ENCODE data around the gene IL5. TPM values are rescaled to one million over a fixed set of nuclear protein-coding genes. Genes with fewer than 3 reads are reported as not detected.

Gene IL5
- total and polyA plus RNA-seq, 2 donors (not counting 3 experiments of a cell fraction or from before 2014, with no cell fraction given) = not detected

GRCh38 chr5:132557478-132558172 is 14.3 kb upstream of the IL5 start:
- BruUV-seq (replicated peaks) = no TSS peak
- Histone ChIP-seq H2AFZ (ENCODE audit: low read depth, low read length) (peak overlapping the region; percentile 99), H3K4me3 (replicated peaks in 1 of 3; ENCODE audit: insufficient read depth in 1 of 3, low read depth in 1 of 3, low read length in 3 of 3) (peak overlapping the region; percentile 63 to 90 (median 64)), H3K36me3 (ENCODE audit: control insufficient read depth in 2 of 2, extremely low read depth in 1 of 2, insufficient read depth in 2 of 2, low read length in 2 of 2) (peaks cover 0 to 4% of the 10 kb centered on the region in 2 experiments), H3K4me1 (ENCODE audit: control insufficient read depth, extremely low read depth, insufficient read depth, low read length) (peaks cover 15% of the 10 kb centered on the region), H3K9me1 (replicated peaks; ENCODE audit: control insufficient read depth, extremely low read depth, insufficient read depth, low read length) (no peaks in the 10 kb centered on the region), H3K27ac (ENCODE audit: insufficient read depth, low read depth, low read length) (peak overlapping the region; percentile 69), H3K27me3 (ENCODE audit: control insufficient read depth in 2 of 2, insufficient read depth in 2 of 2, low read length in 2 of 2) (no peaks in the 10 kb centered on the region), H3K79me2 (ENCODE audit: control insufficient read depth, insufficient read depth, low read length) (peaks cover 4% of the 10 kb centered on the region), H4K20me1 (replicated peaks; ENCODE audit: control insufficient read depth, extremely low read depth, insufficient read depth, low read length) (no peaks in the 10 kb centered on the region), H3K9me3 (replicated peaks; ENCODE audit: control insufficient read depth, insufficient read depth, low read length) (no peaks in the 10 kb centered on the region), H3K9ac (replicated peaks; ENCODE audit: extremely low read depth, insufficient read depth, low read length) (peak overlapping the region; percentile 89), H3K4me2 (ENCODE audit: insufficient read depth, low read length) (peak overlapping the region; percentile 93)
- dilution Hi-C loops (cut with MboI; ENCODE audit: extremely low pct_ligation_motif_present, low sequenced_read_pairs) (no loop called here), intact Hi-C loops (cut with micrococcal nuclease) (no loop called here)
- DNase-seq (ENCODE audit: low read depth, low spot score) (peak; percentile 48), FAIRE-seq (peak; percentile 77)
- POLR2A ChIA-PET = no interaction called here
- TF ChIP-seq EZH2 (IDR thresholded peaks at IDR 0.05; ENCODE audit: borderline replicate concordance, low read depth, low read length, severe bottlenecking) (no peak), MYC (IDR thresholded peaks at IDR 0.05; ENCODE audit: low read depth, low read length) (no peak), GATA2 (IDR thresholded peaks at IDR 0.05; ENCODE audit: insufficient read depth, insufficient read length, low read depth, low read length) (no peak), POLR2AphosphoS5 (IDR thresholded peaks at IDR 0.05; ENCODE audit: insufficient read depth, low read depth, low read length) (no peak), POLR2A (IDR thresholded peaks at IDR 0.05; ENCODE audit: low read depth, low read length) (no peak), JUN (IDR thresholded peaks at IDR 0.05; ENCODE audit: borderline replicate concordance, insufficient read depth, insufficient read length, low read depth) (no peak), MAX (IDR thresholded peaks at IDR 0.05; ENCODE audit: insufficient read depth, insufficient read length) (no peak), FOS (IDR thresholded peaks at IDR 0.05; ENCODE audit: borderline replicate concordance, insufficient read depth, low read length) (no peak)
- TF ChIP-seq, protein P1, sequence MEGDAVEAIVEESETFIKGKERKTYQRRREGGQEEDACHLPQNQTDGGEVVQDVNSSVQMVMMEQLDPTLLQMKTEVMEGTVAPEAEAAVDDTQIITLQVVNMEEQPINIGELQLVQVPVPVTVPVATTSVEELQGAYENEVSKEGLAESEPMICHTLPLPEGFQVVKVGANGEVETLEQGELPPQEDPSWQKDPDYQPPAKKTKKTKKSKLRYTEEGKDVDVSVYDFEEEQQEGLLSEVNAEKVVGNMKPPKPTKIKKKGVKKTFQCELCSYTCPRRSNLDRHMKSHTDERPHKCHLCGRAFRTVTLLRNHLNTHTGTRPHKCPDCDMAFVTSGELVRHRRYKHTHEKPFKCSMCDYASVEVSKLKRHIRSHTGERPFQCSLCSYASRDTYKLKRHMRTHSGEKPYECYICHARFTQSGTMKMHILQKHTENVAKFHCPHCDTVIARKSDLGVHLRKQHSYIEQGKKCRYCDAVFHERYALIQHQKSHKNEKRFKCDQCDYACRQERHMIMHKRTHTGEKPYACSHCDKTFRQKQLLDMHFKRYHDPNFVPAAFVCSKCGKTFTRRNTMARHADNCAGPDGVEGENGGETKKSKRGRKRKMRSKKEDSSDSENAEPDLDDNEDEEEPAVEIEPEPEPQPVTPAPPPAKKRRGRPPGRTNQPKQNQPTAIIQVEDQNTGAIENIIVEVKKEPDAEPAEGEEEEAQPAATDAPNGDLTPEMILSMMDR (IDR thresholded peaks at IDR 0.05; ENCODE audit: extremely low read depth in 1 of 2, insufficient read depth in 1 of 2, low read depth in 1 of 2, low read length in 2 of 2) = no peak
- CTCF ChIA-PET = interaction anchor here (1.2 to 1.4 kb wide), 2 partner anchors 31 to 263 kb away, joined by 4 to 10 read pairs; no protein-coding TSS in a partner anchor

Data from endothelial cell of umbilical vein (primary cell).